CD4-positive, alpha-beta T cell (primary cell): Measurements from ENCODE around the gene SUPT3H. TPM values are rescaled to one million over a fixed set of nuclear protein-coding genes. Genes with fewer than 3 reads are reported as not detected.
"Not testable (repeated sequence)": the region's sequence is repeated elsewhere in the genome, so short reads cannot be mapped to it uniquely, and the experiment has no call there.

Experiments used
- ATAC-seq: fragments of 200-7000 bp; cut with Tn5 transposase; one replicate; pipeline ENCODE4 v1.10.0; 2022; ENCODE audit warnings: mild to moderate bottlenecking; ENCODE audit not compliant: poor library complexity
- CTCF ChIA-PET: fragments of 350-600 bp; sonication (Branson Sonifier 250); formaldehyde crosslinking; loops from one replicate; lab custom pipeline; 2021; ENCODE audit warnings: antibody characterized with exemption, inconsistent platforms; lab: Charles Lee
- POLR2A ChIA-PET: fragments of 350-600 bp; sonication (Branson Sonifier 250); formaldehyde crosslinking; loops from one replicate; lab custom pipeline; 2021; ENCODE audit warnings: antibody characterized with exemption, inconsistent platforms; lab: Charles Lee
- DNase-seq, 14 experiments: peaks; one replicate each; pipeline ENCODE4 v3.0.0-alpha.2; 2013 to 2020; ENCODE audit warnings: mixed read lengths in 2 of 14
- H3K27ac ChIP-seq, 2 donors: one replicate each; pipeline versions ENCODE4 v1.5.1 to v1.7.0; 2013; ENCODE audit warnings: low read length in 2 of 2, low read depth in 1 of 2, mild to moderate bottlenecking in 1 of 2
- H3K27me3 ChIP-seq, 2 experiments: 1 replicate in 1 of 2; 2 replicates in 1 of 2; pipeline versions ENCODE4 v1.6.1 to v1.7.0; 2013; ENCODE audit warnings: low read length in 2 of 2, control low read depth in 1 of 2, mild to moderate bottlenecking in 1 of 2, moderate library complexity in 1 of 2; ENCODE audit not compliant: insufficient read depth in 2 of 2, control insufficient read depth in 1 of 2
- H3K36me3 ChIP-seq: one replicate; pipeline ENCODE4 v1.6.1; 2013; ENCODE audit warnings: low read length, control low read depth; ENCODE audit not compliant: insufficient read depth
- H3K4me1 ChIP-seq: one replicate; pipeline ENCODE4 v1.6.1; 2013; ENCODE audit warnings: low read length, control low read depth; ENCODE audit not compliant: insufficient read depth
- H3K4me3 ChIP-seq: one replicate; pipeline ENCODE4 v1.5.1; 2013; ENCODE audit warnings: mild to moderate bottlenecking, low read length, moderate library complexity
- H3K9me3 ChIP-seq, 2 experiments: 1 replicate in 1 of 2; 2 replicates in 1 of 2; pipeline versions ENCODE4 v1.6.1 to v1.7.0; 2013; ENCODE audit warnings: low read length in 2 of 2, mild to moderate bottlenecking in 2 of 2, control low read depth in 1 of 2, moderate library complexity in 1 of 2; ENCODE audit not compliant: control insufficient read depth in 1 of 2, insufficient read depth in 1 of 2
- H3K27ac Mint-ChIP-seq: one replicate; pipeline ENCODE4 v1.8.0; 2020; ENCODE audit warnings: mixed read lengths
- H3K27me3 Mint-ChIP-seq: one replicate; pipeline ENCODE4 v1.8.0; 2021; ENCODE audit warnings: mixed read lengths
- H3K36me3 Mint-ChIP-seq: one replicate; pipeline ENCODE4 v1.8.0; 2021; ENCODE audit warnings: low read depth, mixed read lengths
- H3K4me1 Mint-ChIP-seq: one replicate; pipeline ENCODE4 v1.8.0; 2021; ENCODE audit warnings: low read depth, mixed read lengths
- H3K4me3 Mint-ChIP-seq: one replicate; pipeline ENCODE4 v1.8.0; 2020; ENCODE audit warnings: mild to moderate bottlenecking, mixed read lengths
- H3K9me3 Mint-ChIP-seq: one replicate; pipeline ENCODE4 v1.8.0; 2020; ENCODE audit warnings: mixed read lengths
- intact Hi-C, 2 experiments: fragments of 100-400 bp; cut with DNase I in 1 of 2; cut with micrococcal nuclease in 1 of 2; formaldehyde crosslinking; loops; one replicate each; pipeline versions ENCODE4 v1.15.1 to v1.9.0; 2023 to 2025; cut with DNase I, micrococcal nuclease
- total RNA-seq, 174 experiments: library from RNA in 2 of 174; stranded (reverse) in 2 of 174; gene quantifications; one replicate each; pipeline ENCODE4 v1.2.3 and lab custom pipeline; 2021 to 2026
- TF ChIP-seq, protein P1 (sequence below): fragments of 200-600 bp; IDR thresholded peaks from one replicate; pipeline ENCODE4 v1.8.0; 2022; ENCODE audit warnings: antibody characterized with exemption, mild to moderate bottlenecking

SUPT3H gene
- total RNA-seq, 2 experiments from 2014 or later: 8.9 to 10.5 TPM

- ChIA-PET POLR2A (interaction anchor here (1.7 kb wide), 1 partner anchor 19 kb away, joined by 5 read pairs; no protein-coding TSS in a partner anchor), CTCF (no interaction called here)
- Mint-ChIP-seq H3K36me3 (peaks cover 47% of the 10 kb centered on the region), H3K4me3 (no peak overlapping the region), H3K4me1 (peaks cover 21% of the 10 kb centered on the region), H3K27me3 (no peaks in the 10 kb centered on the region), H3K9me3 (no peaks in the 10 kb centered on the region), H3K27ac (no peak overlapping the region)
- ATAC-seq (no peak), DNase-seq (no peak)
- Histone ChIP-seq H3K4me3 (no peak overlapping the region), H3K36me3 (no peaks in the 10 kb centered on the region), H3K27ac (no peak overlapping the region), H3K9me3 (no peaks in the 10 kb centered on the region), H3K27me3 (no peaks in the 10 kb centered on the region), H3K4me1 (no peaks in the 10 kb centered on the region)
- intact Hi-C loops: no loop called here
- TF ChIP-seq, protein P1, sequence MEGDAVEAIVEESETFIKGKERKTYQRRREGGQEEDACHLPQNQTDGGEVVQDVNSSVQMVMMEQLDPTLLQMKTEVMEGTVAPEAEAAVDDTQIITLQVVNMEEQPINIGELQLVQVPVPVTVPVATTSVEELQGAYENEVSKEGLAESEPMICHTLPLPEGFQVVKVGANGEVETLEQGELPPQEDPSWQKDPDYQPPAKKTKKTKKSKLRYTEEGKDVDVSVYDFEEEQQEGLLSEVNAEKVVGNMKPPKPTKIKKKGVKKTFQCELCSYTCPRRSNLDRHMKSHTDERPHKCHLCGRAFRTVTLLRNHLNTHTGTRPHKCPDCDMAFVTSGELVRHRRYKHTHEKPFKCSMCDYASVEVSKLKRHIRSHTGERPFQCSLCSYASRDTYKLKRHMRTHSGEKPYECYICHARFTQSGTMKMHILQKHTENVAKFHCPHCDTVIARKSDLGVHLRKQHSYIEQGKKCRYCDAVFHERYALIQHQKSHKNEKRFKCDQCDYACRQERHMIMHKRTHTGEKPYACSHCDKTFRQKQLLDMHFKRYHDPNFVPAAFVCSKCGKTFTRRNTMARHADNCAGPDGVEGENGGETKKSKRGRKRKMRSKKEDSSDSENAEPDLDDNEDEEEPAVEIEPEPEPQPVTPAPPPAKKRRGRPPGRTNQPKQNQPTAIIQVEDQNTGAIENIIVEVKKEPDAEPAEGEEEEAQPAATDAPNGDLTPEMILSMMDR: no peak
Observed at GRCh38 chr6:44914141-44914540, 463.6 kb downstream of the SUPT3H start.

DNA sequence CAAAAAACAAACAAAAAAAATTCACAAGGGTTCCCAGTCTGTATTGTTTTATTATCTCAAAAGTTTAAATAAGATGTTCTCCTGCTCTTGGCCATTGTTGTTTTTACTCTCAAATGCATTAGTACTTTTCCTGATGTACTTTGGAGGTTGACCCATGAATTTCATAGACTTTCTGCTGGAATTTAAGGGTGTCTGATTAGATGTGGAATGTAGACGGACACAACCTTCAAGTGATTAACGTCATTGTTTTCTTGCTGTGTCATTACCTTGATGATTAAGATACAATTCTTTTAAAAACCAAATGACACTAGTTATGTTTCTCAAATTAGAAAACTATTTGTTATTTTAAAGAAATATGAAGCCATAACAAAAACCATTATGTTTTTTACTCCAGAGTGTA, 471.0 kb downstream of the SUPT3H start:
- DNase-seq: no peak
- peaks cover 0 to 5% of the 10 kb centered on the region in 2 experiments for H3K9me3 ChIP-seq
- Mint-ChIP-seq H3K4me3 (no peak overlapping the region), H3K9me3 (no peaks in the 10 kb centered on the region), H3K36me3 (peaks cover 35% of the 10 kb centered on the region), H3K27ac (no peak overlapping the region), H3K4me1 (peaks cover 4% of the 10 kb centered on the region), H3K27me3 (no peaks in the 10 kb centered on the region)
- TF ChIP-seq, protein P1: no peak
- no peak for ATAC-seq
- H3K4me3 ChIP-seq: no peak overlapping the region
- H3K27me3 ChIP-seq: no peaks in the 10 kb centered on the region
- ChIA-PET CTCF (no interaction called here), POLR2A (no interaction called here)
- no peaks in the 10 kb centered on the region for H3K36me3 ChIP-seq
- no peak overlapping the region for H3K27ac ChIP-seq
- H3K4me1 ChIP-seq: no peaks in the 10 kb centered on the region
- intact Hi-C loops: no loop called here

DNA sequence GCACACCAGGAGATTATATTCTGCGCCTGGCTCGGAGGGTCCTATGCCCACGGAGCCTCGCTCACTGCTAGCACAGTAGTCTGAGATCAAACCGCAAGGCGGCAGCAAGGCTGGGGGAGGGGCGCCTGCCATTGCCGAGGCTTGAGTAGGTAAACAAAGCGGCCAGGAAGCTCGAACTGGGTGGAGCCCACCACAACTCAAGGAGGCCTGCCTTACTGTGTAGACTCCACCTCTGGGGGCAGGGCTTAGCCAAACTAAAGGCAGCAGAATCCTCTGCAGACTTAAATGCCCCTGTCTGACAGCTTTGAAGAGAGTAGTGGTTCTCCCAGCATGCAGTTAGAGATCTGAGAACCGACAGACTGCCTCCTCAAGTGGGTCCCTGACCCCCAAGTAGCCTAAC, 477.4 kb downstream of the SUPT3H start:
- H3K9me3 ChIP-seq: not testable (repeated sequence)

DNA sequence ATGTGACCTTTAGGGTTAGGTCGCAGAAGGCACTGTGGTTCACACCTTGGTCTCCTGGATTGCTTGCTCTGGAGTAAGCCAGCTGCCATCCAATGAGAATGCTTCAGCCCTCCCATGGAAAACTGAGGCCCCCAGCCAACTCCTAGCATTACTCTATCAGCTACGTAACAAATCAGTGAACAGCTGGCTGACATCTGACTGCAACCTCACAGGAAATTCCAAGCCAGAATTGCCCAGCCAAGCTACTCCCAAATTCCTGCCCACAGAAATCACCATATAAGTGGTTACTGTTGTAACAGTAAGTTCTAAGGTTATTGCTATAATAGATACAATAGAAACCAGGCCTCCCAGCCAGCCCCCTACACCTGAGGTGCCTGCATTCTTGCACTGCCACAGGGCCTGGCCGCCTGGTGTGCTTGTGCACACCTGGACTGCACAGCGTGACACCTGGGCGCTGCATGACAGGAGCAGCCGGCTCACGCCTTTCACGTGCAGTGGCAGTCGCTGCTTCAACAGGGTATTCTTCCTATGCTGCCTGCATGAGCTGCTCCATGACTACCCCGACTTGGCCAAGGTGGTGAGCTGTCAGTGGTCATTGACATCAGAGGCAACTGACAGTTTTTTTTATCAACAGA, 479.3 kb downstream of the SUPT3H start:
- Histone ChIP-seq H3K27me3 (no peaks in the 10 kb centered on the region), H3K27ac (no peak overlapping the region), H3K9me3 (peaks cover 0 to 9% of the 10 kb centered on the region in 2 experiments), H3K36me3 (no peaks in the 10 kb centered on the region), H3K4me1 (no peaks in the 10 kb centered on the region), H3K4me3 (no peak overlapping the region)
- H3K27me3 Mint-ChIP-seq: no peaks in the 10 kb centered on the region
- DNase-seq (no peak), ATAC-seq (no peak)
- no peaks in the 10 kb centered on the region for H3K4me1 Mint-ChIP-seq
- H3K36me3 Mint-ChIP-seq: peaks cover 48% of the 10 kb centered on the region
- ChIA-PET CTCF (no interaction called here), POLR2A (no interaction called here)
- H3K4me3 Mint-ChIP-seq: no peak overlapping the region
- intact Hi-C loops: no loop called here
- TF ChIP-seq, protein P1: no peak
- no peak overlapping the region for H3K27ac Mint-ChIP-seq
- H3K9me3 Mint-ChIP-seq: no peaks in the 10 kb centered on the region

More for the DNA sequence above, 477.4 kb downstream of the SUPT3H start:
- POLR2A ChIA-PET, H3K4me3 ChIP-seq, CTCF ChIA-PET, H3K27ac ChIP-seq, H3K36me3 ChIP-seq, H3K27me3 Mint-ChIP-seq, intact Hi-C loops, H3K9me3 Mint-ChIP-seq, H3K4me1 Mint-ChIP-seq, H3K27me3 ChIP-seq, ATAC-seq, H3K4me3 Mint-ChIP-seq, H3K4me1 ChIP-seq, H3K27ac Mint-ChIP-seq: not testable (repeated sequence)
- peaks cover 58% of the 10 kb centered on the region for H3K36me3 Mint-ChIP-seq
- DNase-seq: peak in 1 of 14 experiments; percentile 29
